Caco-2 (cell line): ENCODE results near the gene AJAP1. TPM values are rescaled to one million over a fixed set of nuclear protein-coding genes. Genes with fewer than 3 reads are reported as not detected.

Experiments
- BruUV-seq: library from RNA; stranded (reverse); fragments of 400-500 nt; replicated peaks from 2 replicates; lab custom pipeline; 2021; lab: Mats Ljungman, UMichigan
- CTCF ChIA-PET: fragments of 300-600 bp; sonication (Branson Sonifier 250); formaldehyde crosslinking; loops from one replicate; lab custom pipeline; 2022; ENCODE audit warnings: antibody characterized with exemption; lab: Charles Lee
- POLR2A ChIA-PET: fragments of 300-600 bp; sonication (Branson Sonifier 250); formaldehyde crosslinking; loops from one replicate; lab custom pipeline; 2022; ENCODE audit warnings: antibody characterized with exemption; lab: Charles Lee
- DNase-seq, 2 experiments: peaks; one replicate each; pipeline versions ENCODE4 v3.0.0 to v3.0.0-alpha.2; 2020 to 2022
- H3K27me3 ChIP-seq: replicated peaks from 2 replicates; pipeline ENCODE4 v1.6.0; 2011; ENCODE audit warnings: low read length; ENCODE audit not compliant: control insufficient read depth, insufficient read depth
- H3K36me3 ChIP-seq: 2 replicates; pipeline ENCODE4 v1.5.1; 2011; ENCODE audit warnings: low read length; ENCODE audit not compliant: control insufficient read depth, insufficient read depth
- H3K4me1 ChIP-seq: fragments of 250-450 bp; sonication (Bioruptor Pico); 2 replicates; pipeline ENCODE4 v1.5.1; 2020; ENCODE audit warnings: mild to moderate bottlenecking
- H3K4me3 ChIP-seq: 2 replicates; pipeline ENCODE4 v1.5.1; 2011; ENCODE audit warnings: low read depth, mild to moderate bottlenecking, control low read depth, low read length
- H3K9me3 ChIP-seq: fragments of 250-450 bp; sonication (Bioruptor Pico); 2 replicates; pipeline ENCODE4 v1.5.1; 2020; ENCODE audit warnings: mild to moderate bottlenecking, moderate library complexity
- H3K27ac Mint-ChIP-seq: one replicate; pipeline ENCODE4 v1.8.0; 2022; ENCODE audit warnings: mixed read lengths; ENCODE audit not compliant: unreplicated experiment
- H3K27me3 Mint-ChIP-seq: one replicate; pipeline ENCODE4 v1.8.0; 2022; ENCODE audit warnings: mixed read lengths; ENCODE audit not compliant: insufficient read depth, unreplicated experiment
- H3K36me3 Mint-ChIP-seq: one replicate; pipeline ENCODE4 v1.8.0; 2022; ENCODE audit warnings: mild to moderate bottlenecking, mixed read lengths; ENCODE audit not compliant: insufficient read depth, unreplicated experiment
- H3K4me1 Mint-ChIP-seq: one replicate; pipeline ENCODE4 v1.8.0; 2022; ENCODE audit warnings: low read depth, mixed read lengths; ENCODE audit not compliant: unreplicated experiment
- H3K4me3 Mint-ChIP-seq: one replicate; pipeline ENCODE4 v1.8.0; 2022; ENCODE audit warnings: mild to moderate bottlenecking, moderate library complexity, mixed read lengths; ENCODE audit not compliant: unreplicated experiment
- H3K9me3 Mint-ChIP-seq: one replicate; pipeline ENCODE4 v1.8.0; 2022; ENCODE audit warnings: mixed read lengths; ENCODE audit not compliant: unreplicated experiment
- intact Hi-C: fragments of 100-400 bp; cut with micrococcal nuclease; formaldehyde crosslinking; loops from one replicate; pipeline ENCODE4 v1.10.0; 2022; ENCODE audit not compliant: unreplicated experiment
- total RNA-seq: library from RNA; stranded (reverse); gene quantifications from 2 replicates; pipeline ENCODE4 v1.2.3, GENCODE V29; 2022
- TF ChIP-seq, protein P1 (sequence below), 2 experiments: fragments of 200-600 bp in 1 of 2; IDR thresholded peaks; 1 replicate in 1 of 2; 2 replicates in 1 of 2; pipeline versions ENCODE4 v1.5.1 to v1.8.0; 2011 to 2022; ENCODE audit warnings: antibody characterized with exemption in 1 of 2, control low read depth in 1 of 2, inconsistent platforms in 1 of 2, low read depth in 1 of 2, low read length in 1 of 2, mild to moderate bottlenecking in 1 of 2, moderate library complexity in 1 of 2; ENCODE audit not compliant: insufficient read depth in 1 of 2, severe bottlenecking in 1 of 2, unreplicated experiment in 1 of 2

Gene AJAP1
- total RNA-seq, 1 experiment from 2014 or later = not detected

DNA sequence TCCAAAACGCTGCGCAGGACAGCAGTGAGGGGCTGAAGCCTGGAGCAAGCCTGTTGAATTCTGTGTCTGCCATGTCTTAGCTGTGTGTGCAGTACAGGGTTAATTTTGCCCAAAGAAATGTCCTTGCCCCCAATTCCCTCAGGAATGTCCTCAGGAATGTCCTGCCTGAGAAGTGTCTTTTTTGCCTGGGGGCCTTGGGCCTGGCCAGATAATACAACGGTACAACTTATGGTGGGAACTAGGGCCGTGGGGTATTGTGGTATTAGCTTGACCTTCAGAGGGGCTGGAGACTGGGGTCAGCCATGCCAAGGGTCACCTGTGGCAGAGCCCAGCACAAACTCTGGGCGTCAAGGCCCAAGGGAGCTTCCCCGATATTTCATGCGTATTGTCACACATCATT lies 107.7 kb downstream of the AJAP1 start:
- H3K27me3 ChIP-seq = no peaks in the 10 kb centered on the region
- H3K9me3 ChIP-seq = no peaks in the 10 kb centered on the region
- H3K27ac Mint-ChIP-seq = no peak overlapping the region
- no peaks in the 10 kb centered on the region for H3K4me1 ChIP-seq
- POLR2A ChIA-PET = no interaction called here
- CTCF ChIA-PET = no interaction called here
- TF ChIP-seq, protein P1, sequence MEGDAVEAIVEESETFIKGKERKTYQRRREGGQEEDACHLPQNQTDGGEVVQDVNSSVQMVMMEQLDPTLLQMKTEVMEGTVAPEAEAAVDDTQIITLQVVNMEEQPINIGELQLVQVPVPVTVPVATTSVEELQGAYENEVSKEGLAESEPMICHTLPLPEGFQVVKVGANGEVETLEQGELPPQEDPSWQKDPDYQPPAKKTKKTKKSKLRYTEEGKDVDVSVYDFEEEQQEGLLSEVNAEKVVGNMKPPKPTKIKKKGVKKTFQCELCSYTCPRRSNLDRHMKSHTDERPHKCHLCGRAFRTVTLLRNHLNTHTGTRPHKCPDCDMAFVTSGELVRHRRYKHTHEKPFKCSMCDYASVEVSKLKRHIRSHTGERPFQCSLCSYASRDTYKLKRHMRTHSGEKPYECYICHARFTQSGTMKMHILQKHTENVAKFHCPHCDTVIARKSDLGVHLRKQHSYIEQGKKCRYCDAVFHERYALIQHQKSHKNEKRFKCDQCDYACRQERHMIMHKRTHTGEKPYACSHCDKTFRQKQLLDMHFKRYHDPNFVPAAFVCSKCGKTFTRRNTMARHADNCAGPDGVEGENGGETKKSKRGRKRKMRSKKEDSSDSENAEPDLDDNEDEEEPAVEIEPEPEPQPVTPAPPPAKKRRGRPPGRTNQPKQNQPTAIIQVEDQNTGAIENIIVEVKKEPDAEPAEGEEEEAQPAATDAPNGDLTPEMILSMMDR (IDR thresholded peaks at IDR 0.05; ENCODE audit: insufficient read depth in 1 of 2, low read depth in 1 of 2, low read length in 1 of 2, severe bottlenecking in 1 of 2, unreplicated experiment in 1 of 2) = no peak
- no TSS peak for BruUV-seq
- H3K4me1 Mint-ChIP-seq = no peaks in the 10 kb centered on the region
- no peaks in the 10 kb centered on the region for H3K36me3 Mint-ChIP-seq
- intact Hi-C loops = no loop called here
- H3K4me3 ChIP-seq = no peak overlapping the region
- peaks cover 7% of the 10 kb centered on the region for H3K27me3 Mint-ChIP-seq
- no peak for DNase-seq
- no peak overlapping the region for H3K4me3 Mint-ChIP-seq
- H3K9me3 Mint-ChIP-seq = peaks cover 9% of the 10 kb centered on the region
- H3K36me3 ChIP-seq = no peaks in the 10 kb centered on the region

DNA sequence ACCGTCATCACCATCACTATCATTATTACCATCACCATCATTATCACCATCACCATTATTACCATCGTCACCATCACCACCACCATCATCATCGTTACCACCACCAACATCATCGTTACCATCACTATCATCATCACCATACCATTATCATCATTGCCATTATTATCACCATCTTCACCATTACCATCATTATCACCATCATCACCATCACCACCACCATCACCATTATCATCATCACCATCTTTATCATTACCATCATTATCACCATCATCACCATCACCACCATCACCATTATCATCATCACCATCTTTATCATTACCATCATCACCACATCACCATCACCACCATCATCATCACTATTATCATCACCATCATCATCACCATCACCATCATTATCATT lies 112.9 kb downstream of the AJAP1 start:
- H3K4me1 ChIP-seq = no peaks in the 10 kb centered on the region
- no peak overlapping the region for H3K4me3 ChIP-seq
- BruUV-seq = no TSS peak
- H3K27me3 Mint-ChIP-seq = peaks cover 16% of the 10 kb centered on the region
- H3K27me3 ChIP-seq = no peaks in the 10 kb centered on the region
- H3K4me3 Mint-ChIP-seq = no peak overlapping the region
- H3K4me1 Mint-ChIP-seq = no peaks in the 10 kb centered on the region
- no peaks in the 10 kb centered on the region for H3K36me3 Mint-ChIP-seq
- H3K9me3 Mint-ChIP-seq = no peaks in the 10 kb centered on the region
- no peaks in the 10 kb centered on the region for H3K9me3 ChIP-seq
- ChIA-PET POLR2A (no interaction called here), CTCF (no interaction called here)
- TF ChIP-seq, protein P1 (IDR thresholded peaks at IDR 0.05; ENCODE audit: insufficient read depth in 1 of 2, low read depth in 1 of 2, low read length in 1 of 2, severe bottlenecking in 1 of 2, unreplicated experiment in 1 of 2) = no peak
- no peaks in the 10 kb centered on the region for H3K36me3 ChIP-seq
- no peak overlapping the region for H3K27ac Mint-ChIP-seq
- intact Hi-C loops = no loop called here
- DNase-seq = no peak

DNA sequence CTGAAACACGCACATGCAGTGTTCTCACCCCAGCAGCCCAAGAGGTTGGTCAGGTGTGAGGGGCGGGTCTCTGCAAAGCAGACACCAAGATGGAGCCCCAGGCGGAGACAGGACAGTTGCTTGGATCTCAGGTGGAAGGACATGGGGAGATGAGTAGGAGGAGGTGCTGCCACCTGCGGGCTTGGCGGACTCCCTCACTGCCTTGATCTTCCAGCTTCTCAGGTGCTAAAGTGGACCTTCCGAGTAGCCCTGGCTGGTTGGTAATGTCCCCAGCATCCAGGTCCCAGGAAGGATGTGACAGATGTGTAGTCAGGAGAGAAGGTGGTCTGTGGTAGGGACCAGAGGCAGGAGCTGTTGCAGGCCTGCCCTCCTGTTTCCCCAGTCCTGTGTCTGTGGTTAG lies 114.1 kb downstream of the AJAP1 start:
- Histone ChIP-seq H3K9me3 (no peaks in the 10 kb centered on the region), H3K4me1 (no peaks in the 10 kb centered on the region), H3K27me3 (no peaks in the 10 kb centered on the region), H3K4me3 (no peak overlapping the region), H3K36me3 (no peaks in the 10 kb centered on the region)
- no peak overlapping the region for H3K27ac Mint-ChIP-seq
- H3K36me3 Mint-ChIP-seq = no peaks in the 10 kb centered on the region
- peaks cover 16% of the 10 kb centered on the region for H3K27me3 Mint-ChIP-seq
- POLR2A ChIA-PET = no interaction called here
- TF ChIP-seq, protein P1 (IDR thresholded peaks at IDR 0.05; ENCODE audit: insufficient read depth in 1 of 2, low read depth in 1 of 2, low read length in 1 of 2, severe bottlenecking in 1 of 2, unreplicated experiment in 1 of 2) = no peak
- no TSS peak for BruUV-seq
- no peaks in the 10 kb centered on the region for H3K4me1 Mint-ChIP-seq
- intact Hi-C loops = no loop called here
- no peaks in the 10 kb centered on the region for H3K9me3 Mint-ChIP-seq
- CTCF ChIA-PET = interaction anchor here (1.3 kb wide), 1 partner anchor 112 kb away, joined by 3 read pairs; no protein-coding TSS in a partner anchor
- H3K4me3 Mint-ChIP-seq = no peak overlapping the region
- no peak for DNase-seq
